ENCODE results near the gene ZNF260. TPM values are rescaled to one million over a fixed set of nuclear protein-coding genes. Genes with fewer than 3 reads are reported as not detected.

The ZNF260 gene
- total and polyA plus RNA-seq, 2 of the 4 experiments (the other 2 are of a cell fraction), result 4.0 to 11.3 TPM

DNA sequence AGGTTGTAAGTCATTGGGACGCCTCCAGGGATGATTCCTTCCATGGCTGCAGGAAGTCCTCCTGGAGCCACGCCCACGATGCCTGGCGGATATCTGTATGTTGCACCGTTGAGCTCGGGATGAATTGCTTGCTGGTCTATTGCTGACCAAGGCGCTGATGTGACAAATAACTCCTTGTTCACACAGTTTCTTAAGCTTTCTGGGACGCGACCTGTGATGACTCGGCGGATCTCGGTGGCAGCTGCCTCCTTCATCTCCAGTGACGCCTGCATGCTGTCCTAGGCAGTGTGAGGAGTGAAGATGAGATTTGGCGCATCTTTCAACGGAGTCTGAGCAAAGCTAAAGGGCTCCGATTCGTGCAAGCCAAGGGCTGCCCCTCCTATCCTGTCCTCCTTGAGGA lies 31.1 kb downstream of the ZNF260 start:
- ATAC-seq (ENCODE audit: low read depth), result no peak

More for the DNA sequence above, 31.1 kb downstream of the ZNF260 start:
- Histone ChIP-seq H3K79me1 (ENCODE audit: low read depth in 1 of 2, low read length in 2 of 2) (no peaks in the 10 kb centered on the region), H2AFZ (replicated peaks; ENCODE audit: low read length, poor library complexity) (no peak overlapping the region), H4K8ac (ENCODE audit: low read depth in 2 of 2, low read length in 2 of 2) (no peak overlapping the region), H4K5ac (ENCODE audit: low read depth, low read length) (no peak overlapping the region), H3K23ac (ENCODE audit: low read depth, low read length) (no peak overlapping the region), H3K27me3 (ENCODE audit: control insufficient read depth, insufficient read depth, low read length) (no peaks in the 10 kb centered on the region), H3K9ac (ENCODE audit: low read depth, low read length) (no peak overlapping the region), H2BK15ac (ENCODE audit: low read depth, low read length) (no peak overlapping the region), H2BK5ac (ENCODE audit: low read depth, low read length, poor library complexity, severe bottlenecking) (no peak overlapping the region), H3K4me2 (ENCODE audit: low read depth, low read length) (no peak overlapping the region), H3K18ac (ENCODE audit: low read depth, low read length) (no peak overlapping the region), H2BK120ac (ENCODE audit: low read depth, low read length) (no peak overlapping the region), H3K27ac (ENCODE audit: insufficient read depth, low read length) (no peak overlapping the region), H3K4me1 (ENCODE audit: control insufficient read depth, insufficient read depth, low read length) (no peaks in the 10 kb centered on the region), H2AK5ac (ENCODE audit: low read depth, low read length) (no peak overlapping the region), H3K4ac (ENCODE audit: low read depth, low read length) (no peak overlapping the region), H3K56ac (ENCODE audit: extremely low read depth, insufficient read depth, low read length) (no peak overlapping the region), H2BK20ac (ENCODE audit: low read depth, low read length) (no peak overlapping the region), H4K20me1 (ENCODE audit: insufficient read depth, low read length) (no peaks in the 10 kb centered on the region), H3K9me3 (ENCODE audit: control insufficient read depth, insufficient read depth, low read length) (peaks cover 24% of the 10 kb centered on the region), H4K91ac (ENCODE audit: insufficient read depth, low read depth, low read length) (no peak overlapping the region), H3K4me3 (ENCODE audit: insufficient read depth, low read depth, low read length) (no peak overlapping the region), H3K9me1 (ENCODE audit: insufficient read depth, low read length) (no peaks in the 10 kb centered on the region), H2AK9ac (replicated peaks; ENCODE audit: low read depth, low read length, poor library complexity) (no peak overlapping the region), H3K36me3 (ENCODE audit: control insufficient read depth, insufficient read depth, low read length) (no peaks in the 10 kb centered on the region), H3K14ac (replicated peaks; ENCODE audit: low read depth, low read length) (no peak overlapping the region)
- ChIA-PET CTCF (no interaction called here), POLR2A (ENCODE audit: unreplicated experiment) (no interaction called here)
- dilution Hi-C loops (cut with HindIII; ENCODE audit: low sequenced_read_pairs, unreplicated experiment), result no loop called here
- DNase-seq, result no peak
- TF ChIP-seq RFX5 (IDR thresholded peaks at IDR 0.05; ENCODE audit: low read depth, low read length) (no peak), FOS (IDR thresholded peaks at IDR 0.05; ENCODE audit: low read depth, low read length) (no peak), CHD1 (IDR thresholded peaks at IDR 0.05; ENCODE audit: low read depth, low read length) (no peak), POLR2A (IDR thresholded peaks at IDR 0.05; ENCODE audit: low read depth, low read length) (no peak), NFE2L2 (IDR thresholded peaks at IDR 0.05; ENCODE audit: low read depth, low read length) (no peak), MAFK (IDR thresholded peaks at IDR 0.05; ENCODE audit: low read depth, low read length) (no peak), BHLHE40 (IDR thresholded peaks at IDR 0.05; ENCODE audit: low read depth, low read length) (no peak), SMC3 (IDR thresholded peaks at IDR 0.05; ENCODE audit: low read depth, low read length) (no peak), MAZ (IDR thresholded peaks at IDR 0.05; ENCODE audit: borderline replicate concordance, low read depth, low read length) (no peak), MXI1 (IDR thresholded peaks at IDR 0.05; ENCODE audit: borderline replicate concordance, low read depth, low read length) (no peak), USF2 (IDR thresholded peaks at IDR 0.05; ENCODE audit: low read depth, low read length) (no peak), CEBPB (IDR thresholded peaks at IDR 0.05; ENCODE audit: low read depth, low read length) (no peak), RAD21 (IDR thresholded peaks at IDR 0.05; ENCODE audit: low read length) (no peak), RCOR1 (IDR thresholded peaks at IDR 0.05; ENCODE audit: insufficient replicate concordance, low read length) (no peak)
- TF ChIP-seq, protein P1, sequence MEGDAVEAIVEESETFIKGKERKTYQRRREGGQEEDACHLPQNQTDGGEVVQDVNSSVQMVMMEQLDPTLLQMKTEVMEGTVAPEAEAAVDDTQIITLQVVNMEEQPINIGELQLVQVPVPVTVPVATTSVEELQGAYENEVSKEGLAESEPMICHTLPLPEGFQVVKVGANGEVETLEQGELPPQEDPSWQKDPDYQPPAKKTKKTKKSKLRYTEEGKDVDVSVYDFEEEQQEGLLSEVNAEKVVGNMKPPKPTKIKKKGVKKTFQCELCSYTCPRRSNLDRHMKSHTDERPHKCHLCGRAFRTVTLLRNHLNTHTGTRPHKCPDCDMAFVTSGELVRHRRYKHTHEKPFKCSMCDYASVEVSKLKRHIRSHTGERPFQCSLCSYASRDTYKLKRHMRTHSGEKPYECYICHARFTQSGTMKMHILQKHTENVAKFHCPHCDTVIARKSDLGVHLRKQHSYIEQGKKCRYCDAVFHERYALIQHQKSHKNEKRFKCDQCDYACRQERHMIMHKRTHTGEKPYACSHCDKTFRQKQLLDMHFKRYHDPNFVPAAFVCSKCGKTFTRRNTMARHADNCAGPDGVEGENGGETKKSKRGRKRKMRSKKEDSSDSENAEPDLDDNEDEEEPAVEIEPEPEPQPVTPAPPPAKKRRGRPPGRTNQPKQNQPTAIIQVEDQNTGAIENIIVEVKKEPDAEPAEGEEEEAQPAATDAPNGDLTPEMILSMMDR (conservative IDR thresholded peaks at IDR 0.05; ENCODE audit: low read depth, low read length), result no peak
- TF ChIP-seq, protein P2, sequence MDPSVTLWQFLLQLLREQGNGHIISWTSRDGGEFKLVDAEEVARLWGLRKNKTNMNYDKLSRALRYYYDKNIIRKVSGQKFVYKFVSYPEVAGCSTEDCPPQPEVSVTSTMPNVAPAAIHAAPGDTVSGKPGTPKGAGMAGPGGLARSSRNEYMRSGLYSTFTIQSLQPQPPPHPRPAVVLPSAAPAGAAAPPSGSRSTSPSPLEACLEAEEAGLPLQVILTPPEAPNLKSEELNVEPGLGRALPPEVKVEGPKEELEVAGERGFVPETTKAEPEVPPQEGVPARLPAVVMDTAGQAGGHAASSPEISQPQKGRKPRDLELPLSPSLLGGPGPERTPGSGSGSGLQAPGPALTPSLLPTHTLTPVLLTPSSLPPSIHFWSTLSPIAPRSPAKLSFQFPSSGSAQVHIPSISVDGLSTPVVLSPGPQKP (IDR thresholded peaks at IDR 0.05; ENCODE audit: borderline replicate concordance, low read depth, low read length), result no peak
- intact Hi-C loops (cut with micrococcal nuclease), result no loop called here
- in situ Hi-C loops (cut with MboI; ENCODE audit: low sequenced_read_pairs), result loop anchor here (25.0 kb wide), 1 partner anchor 310 kb away; no protein-coding TSS in a partner anchor
- no TSS peak for BruUV-seq (replicated peaks)
- 90% methylated on average over 6 of the region's 17 CpGs; no CpG with 5 or more reads in 1 of the 2 experiments for WGBS, 2 experiments (ENCODE audit: extremely low coverage in 2 of 2, insufficient read length in 1 of 2)
